Muscle of arm (tissue), 12 donors: Measurements from ENCODE around the gene PLA2G5. TPM values are rescaled to one million over a fixed set of nuclear protein-coding genes. Genes with fewer than 3 reads are reported as not detected.

ENCODE experiments used
- DNase-seq: peaks from one replicate; pipeline ENCODE4 v3.0.0-alpha.2; 2013
- polyA plus RNA-seq, 12 donors: library from polyadenylated mRNA; unstranded; fragments of 120-200 nt; gene quantifications; one replicate each; pipeline ENCODE4 v1.2.1, GENCODE V29; 2013; ENCODE audit not compliant: insufficient read length in 12 of 12

PLA2G5 gene
- polyA plus RNA-seq, 12 donors: 0.21 to 0.94 (median 0.34) TPM; not detected in 5

DNA sequence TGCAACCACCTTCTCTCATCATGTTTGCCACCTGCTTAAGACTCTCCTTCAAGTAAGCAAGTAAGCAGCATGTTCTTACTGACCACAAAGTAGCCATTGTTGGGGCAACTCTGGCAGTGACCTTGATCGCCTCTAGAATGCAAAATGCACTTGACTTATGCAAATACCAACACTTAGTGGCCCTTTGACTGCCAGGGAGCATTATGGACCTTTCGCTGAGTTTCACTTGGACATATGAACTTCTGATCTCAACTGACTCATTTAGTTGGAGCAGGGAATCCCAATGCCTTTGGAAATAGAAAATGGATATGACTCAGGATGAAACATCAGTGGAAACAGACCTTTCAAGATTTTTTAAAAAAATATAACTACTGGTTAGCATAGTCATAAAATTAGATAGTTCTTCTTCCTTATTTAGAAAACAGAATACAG is 6.1 kb upstream of the PLA2G5 start:
- no peak for DNase-seq

DNA sequence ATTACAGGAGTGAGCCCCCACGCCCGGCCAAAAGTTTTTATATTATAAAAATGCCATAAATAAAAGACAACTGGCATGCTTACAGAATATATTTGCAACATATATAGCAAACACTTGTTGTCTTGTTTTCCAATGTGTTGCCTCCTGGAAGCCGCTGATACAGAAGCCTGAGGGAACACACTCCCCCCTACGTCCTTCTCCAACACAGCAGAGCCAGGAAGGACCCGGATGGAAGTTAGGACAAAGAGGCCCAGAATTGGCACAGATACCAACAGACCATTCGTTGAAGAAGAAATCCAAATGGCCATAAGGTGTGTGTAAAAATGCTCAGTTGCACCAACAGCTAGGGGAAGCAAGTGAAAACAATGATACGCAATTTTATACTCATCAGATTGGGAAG is 1.3 kb upstream of the PLA2G5 start:
- no peak for DNase-seq

DNA sequence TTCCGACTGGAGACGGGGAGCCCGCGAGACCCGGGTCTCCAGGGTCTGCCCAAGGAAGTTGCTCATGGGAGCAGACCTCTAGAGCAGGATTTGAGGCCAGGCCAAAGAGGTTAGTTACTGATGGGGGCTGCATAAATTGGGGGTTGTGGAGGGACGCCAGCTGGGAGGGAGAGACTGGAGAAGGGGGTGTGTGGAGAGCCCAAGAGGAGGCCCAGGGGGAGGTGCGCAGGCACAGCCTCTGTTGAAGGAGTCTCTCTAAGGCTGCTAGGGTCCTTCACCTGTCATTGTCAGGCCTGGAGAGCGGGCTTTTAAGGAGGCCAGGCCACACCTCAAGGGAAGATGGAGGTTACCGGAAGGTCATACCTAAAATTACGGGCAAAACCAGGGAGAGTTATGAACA is 363 bp downstream of the PLA2G5 start:
- DNase-seq: no peak

DNA sequence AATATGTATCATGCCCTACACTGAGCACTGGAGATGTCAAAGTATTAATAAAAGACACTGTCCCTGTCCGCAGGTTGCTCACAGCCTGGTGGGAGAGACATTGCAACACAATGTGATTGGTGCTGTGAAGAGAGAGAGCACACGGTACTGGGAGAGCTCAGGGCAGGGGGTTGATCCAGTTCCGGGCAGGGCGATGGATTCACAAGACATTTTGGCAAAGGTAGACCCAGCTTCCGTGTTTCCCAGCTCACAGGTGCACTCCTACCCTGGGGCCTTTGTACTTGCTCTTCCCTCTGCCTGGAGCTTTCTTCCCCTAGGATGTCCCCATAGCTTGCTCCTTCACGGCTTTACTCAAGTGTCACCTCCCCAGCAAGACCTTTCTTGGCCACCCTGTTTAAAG is 1.4 kb downstream of the PLA2G5 start:
- DNase-seq: no peak

DNA sequence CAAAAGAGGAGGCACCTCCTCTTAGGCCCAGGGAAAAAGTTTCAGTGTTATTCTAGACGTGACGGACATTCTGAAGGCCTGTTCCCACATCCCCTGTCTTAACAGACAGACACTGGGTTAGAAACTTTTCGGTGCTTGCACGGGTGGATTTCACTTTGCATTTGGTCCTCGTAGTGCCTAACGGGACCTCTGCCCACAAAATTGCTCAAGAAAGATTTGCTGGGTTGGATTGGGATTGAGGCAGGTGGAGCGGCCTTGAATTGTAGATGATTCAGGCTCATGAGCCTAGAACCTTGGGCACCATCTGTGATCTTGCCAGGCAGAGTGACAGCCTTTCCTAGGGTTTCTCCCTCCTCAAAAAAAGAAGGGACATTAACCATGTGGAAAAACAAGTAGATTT is 2.8 kb downstream of the PLA2G5 start:
- DNase-seq: no peak

DNA sequence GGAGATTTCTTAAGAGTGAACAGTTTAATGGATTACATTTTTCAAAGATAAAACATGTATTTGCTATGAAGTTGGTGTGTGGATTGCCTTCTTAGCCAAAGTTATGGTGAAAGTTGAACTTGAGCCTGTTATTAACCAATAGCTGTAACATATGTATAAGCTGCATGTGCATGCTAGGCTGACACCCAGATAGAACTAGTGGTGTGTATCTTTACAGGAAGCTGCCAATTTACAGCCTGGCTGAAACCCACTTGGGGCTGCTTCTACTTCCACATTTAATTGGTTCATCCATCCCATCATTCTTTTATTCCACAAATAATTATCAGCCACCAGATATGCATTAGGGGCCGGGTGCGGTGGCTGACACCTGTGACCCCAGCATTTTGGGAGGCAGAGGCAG is 3.3 kb downstream of the PLA2G5 start:
- DNase-seq: no peak

DNA sequence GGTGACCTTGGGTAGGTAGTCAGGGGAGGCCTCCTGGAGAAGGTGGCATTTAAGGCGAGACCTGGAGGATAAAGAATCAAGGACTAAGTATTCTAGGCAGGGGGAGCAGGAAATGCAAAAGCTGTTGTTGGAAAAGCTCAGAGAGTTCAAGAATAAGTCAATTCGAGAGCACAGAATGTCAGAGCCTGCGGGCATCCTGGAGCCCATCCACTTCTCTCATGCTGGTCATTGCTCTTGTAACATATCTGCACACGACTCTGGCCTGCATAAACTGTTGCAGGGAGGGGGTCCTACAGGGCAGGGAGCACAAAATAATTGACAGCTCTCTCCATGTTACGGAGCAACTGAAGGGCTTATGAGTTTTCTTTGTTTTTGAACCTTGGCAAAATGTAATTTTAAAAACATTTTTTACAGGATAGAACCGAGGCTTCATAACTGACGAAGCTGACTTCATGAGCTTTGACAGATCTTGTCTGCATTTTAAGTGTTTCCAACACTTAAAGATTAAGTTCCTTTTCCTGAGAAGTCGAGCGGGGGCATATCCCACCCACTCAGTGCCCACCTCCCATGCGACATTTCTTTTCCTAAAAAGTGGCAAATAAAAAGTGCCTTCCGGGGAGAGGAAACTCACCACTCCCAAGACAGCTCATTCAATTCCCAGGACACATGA is 4.2 kb downstream of the PLA2G5 start:
- no peak for DNase-seq

GRCh38 chr1:20074725-20075171 is 4.8 kb downstream of the PLA2G5 start:
- no peak for DNase-seq

- DNase-seq: no peak
Observed at GRCh38 chr1:20075345-20075744, 5.4 kb downstream of the PLA2G5 start.

DNA sequence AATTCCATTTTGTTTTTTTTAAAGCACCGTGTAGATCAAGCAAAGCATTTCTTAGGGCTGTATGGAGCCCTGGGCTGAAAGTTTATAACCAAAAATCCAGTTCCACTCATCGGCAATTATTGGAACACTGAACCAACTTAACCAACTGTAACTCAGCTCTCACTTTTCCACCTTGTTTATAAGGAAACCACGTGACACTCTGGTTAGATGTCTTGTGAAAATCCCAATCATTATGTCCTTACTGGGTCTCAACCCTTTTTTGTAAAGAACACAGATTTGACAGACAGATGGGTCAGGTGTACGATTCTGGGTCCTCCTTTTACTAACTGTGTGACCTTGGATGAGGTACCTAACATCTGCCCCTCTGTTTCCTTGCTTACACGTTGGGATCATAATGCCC is 6.2 kb downstream of the PLA2G5 start:
- DNase-seq: no peak

- DNase-seq: no peak
Observed at GRCh38 chr1:20076710-20077461, 6.9 kb downstream of the PLA2G5 start.

GRCh38 chr1:20078171-20078651 is 8.2 kb downstream of the PLA2G5 start:
- DNase-seq: no peak

DNA sequence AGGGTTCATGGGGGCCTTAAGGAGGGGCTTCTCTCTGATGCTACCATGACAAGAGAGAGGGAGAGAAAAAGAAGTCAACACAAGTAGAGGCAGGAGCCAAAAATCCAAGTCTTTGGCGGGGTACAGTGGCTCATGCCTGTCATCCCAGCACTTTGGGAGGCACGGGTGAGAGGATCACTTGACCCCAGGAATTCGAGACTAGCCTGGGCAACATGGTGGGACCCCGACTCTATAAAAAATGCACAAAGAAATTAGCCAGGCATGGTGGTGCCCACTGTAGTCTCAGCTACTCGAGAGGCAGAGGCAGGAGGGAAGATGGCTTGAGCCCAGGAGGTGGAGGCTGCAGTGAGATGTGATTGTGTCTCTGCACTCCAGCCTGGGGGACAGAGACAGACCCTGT is 8.7 kb downstream of the PLA2G5 start:
- no peak for DNase-seq

- DNase-seq: no peak
Observed at GRCh38 chr1:20079661-20080305, 9.8 kb downstream of the PLA2G5 start.

GRCh38 chr1:20080441-20081352 is 10.7 kb downstream of the PLA2G5 start:
- DNase-seq: no peak

DNA sequence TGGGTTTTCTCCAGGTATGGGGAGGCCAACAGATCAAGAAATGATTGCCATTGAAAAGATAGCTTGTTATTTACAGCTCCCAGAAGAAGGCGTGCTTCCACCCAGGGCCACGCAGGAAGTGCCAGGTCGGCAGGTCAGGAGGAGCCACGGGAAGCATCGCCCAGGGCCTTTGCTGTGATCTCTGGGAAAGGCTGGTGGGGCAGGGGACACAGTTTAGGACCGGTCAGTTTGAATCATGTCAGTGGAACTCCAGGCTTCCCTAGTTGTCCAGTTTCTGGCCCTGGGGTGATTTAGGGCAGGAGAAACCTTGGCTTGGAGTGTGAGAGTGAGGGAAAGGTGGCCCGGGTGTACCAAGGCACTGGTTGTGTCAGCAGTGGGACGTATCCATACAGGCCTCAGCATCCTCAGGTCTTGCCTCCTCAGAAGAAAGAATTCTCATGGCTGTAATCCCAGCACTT is 11.4 kb downstream of the PLA2G5 start:
- no peak for DNase-seq

GRCh38 chr1:20082772-20083171 is 12.8 kb downstream of the PLA2G5 start:
- DNase-seq: no peak

GRCh38 chr1:20083178-20083944 is 13.4 kb downstream of the PLA2G5 start:
- no peak for DNase-seq

DNA sequence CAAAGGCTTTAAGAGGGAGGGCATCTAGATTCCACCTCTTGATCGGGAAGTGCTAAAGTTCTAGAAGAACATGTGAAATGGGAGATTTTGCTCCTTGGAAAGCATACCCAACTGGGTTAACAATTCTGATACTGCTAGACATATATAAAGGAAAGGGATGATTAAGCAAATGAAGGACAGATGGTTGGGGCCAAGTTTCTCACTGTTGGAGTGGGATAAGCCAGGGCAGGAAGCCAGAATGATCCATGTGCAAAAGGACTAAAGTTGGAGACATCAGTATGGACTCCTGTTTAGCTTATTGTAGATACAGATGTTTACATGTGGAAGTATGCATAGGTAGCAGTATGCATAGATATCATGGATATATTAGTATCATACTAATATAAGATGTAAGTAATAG is 16.8 kb downstream of the PLA2G5 start:
- DNase-seq: no peak

DNA sequence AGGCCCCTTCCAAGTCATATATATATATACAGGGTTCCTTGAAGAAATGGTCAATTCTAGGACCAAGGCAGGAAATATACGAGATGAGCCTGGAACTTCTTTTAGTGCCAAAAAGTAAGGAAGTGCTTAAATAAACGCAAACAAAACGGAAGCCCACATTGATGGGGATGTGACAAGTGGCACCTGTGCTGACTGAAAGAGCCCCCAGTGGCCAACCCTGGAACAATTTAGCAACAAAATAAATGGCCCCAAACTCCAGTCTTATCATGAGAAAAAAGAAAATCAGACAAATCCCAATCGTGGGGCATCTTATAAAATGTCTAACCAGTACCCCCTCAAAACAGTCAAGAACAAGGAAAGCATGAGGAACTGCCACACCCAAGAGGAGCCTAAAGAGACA is 17.7 kb downstream of the PLA2G5 start:
- no peak for DNase-seq
